BLaER1 treated with 17β-estradiol and CSF1 and Interleukin-3, amounts not matched to agents 10 nM and 100 nM (cell line): ENCODE results near the gene SET.
"Not testable (repeated sequence)": the region's sequence is repeated elsewhere in the genome, so short reads cannot be mapped to it uniquely, and the experiment has no call there.

Source experiments
- H3K27ac ChIP-seq, 11 experiments: shearing (Covaris generic); formaldehyde crosslinking; 2 replicates each; pipeline ENCODE4 v1.8.1; 2022
- H3K27me3 ChIP-seq, 11 experiments: shearing (Covaris generic); formaldehyde crosslinking; 2 replicates each; pipeline ENCODE4 v1.8.1; 2022
- H3K36me3 ChIP-seq, 11 experiments: shearing (Covaris generic); formaldehyde crosslinking; 2 replicates each; pipeline ENCODE4 v1.8.1; 2022
- H3K4me1 ChIP-seq, 10 experiments: shearing (Covaris generic); formaldehyde crosslinking; 2 replicates each; pipeline ENCODE4 v1.8.1; 2022
- H3K4me2 ChIP-seq, 11 experiments: shearing (Covaris generic); formaldehyde crosslinking; 2 replicates each; pipeline ENCODE4 v1.8.1; 2022
- H3K4me3 ChIP-seq, 10 experiments: shearing (Covaris generic); formaldehyde crosslinking; 2 replicates each; pipeline ENCODE4 v1.8.1; 2022
- H3K9ac ChIP-seq, 11 experiments: shearing (Covaris generic); formaldehyde crosslinking; 2 replicates each; pipeline ENCODE4 v1.8.1; 2022
- H3K9me3 ChIP-seq, 11 experiments: shearing (Covaris generic); formaldehyde crosslinking; replicated peaks in 1 of 11; 2 replicates each; pipeline ENCODE4 v1.8.1; 2022
- H4K20me1 ChIP-seq, 11 experiments: shearing (Covaris generic); formaldehyde crosslinking; 2 replicates each; pipeline ENCODE4 v1.8.1; 2022
- Cebpa-rat ChIP-seq, 11 experiments: shearing (Covaris generic); IDR thresholded peaks; 2 replicates each; pipeline ENCODE4 v1.8.1; 2022

Gene SET

DNA sequence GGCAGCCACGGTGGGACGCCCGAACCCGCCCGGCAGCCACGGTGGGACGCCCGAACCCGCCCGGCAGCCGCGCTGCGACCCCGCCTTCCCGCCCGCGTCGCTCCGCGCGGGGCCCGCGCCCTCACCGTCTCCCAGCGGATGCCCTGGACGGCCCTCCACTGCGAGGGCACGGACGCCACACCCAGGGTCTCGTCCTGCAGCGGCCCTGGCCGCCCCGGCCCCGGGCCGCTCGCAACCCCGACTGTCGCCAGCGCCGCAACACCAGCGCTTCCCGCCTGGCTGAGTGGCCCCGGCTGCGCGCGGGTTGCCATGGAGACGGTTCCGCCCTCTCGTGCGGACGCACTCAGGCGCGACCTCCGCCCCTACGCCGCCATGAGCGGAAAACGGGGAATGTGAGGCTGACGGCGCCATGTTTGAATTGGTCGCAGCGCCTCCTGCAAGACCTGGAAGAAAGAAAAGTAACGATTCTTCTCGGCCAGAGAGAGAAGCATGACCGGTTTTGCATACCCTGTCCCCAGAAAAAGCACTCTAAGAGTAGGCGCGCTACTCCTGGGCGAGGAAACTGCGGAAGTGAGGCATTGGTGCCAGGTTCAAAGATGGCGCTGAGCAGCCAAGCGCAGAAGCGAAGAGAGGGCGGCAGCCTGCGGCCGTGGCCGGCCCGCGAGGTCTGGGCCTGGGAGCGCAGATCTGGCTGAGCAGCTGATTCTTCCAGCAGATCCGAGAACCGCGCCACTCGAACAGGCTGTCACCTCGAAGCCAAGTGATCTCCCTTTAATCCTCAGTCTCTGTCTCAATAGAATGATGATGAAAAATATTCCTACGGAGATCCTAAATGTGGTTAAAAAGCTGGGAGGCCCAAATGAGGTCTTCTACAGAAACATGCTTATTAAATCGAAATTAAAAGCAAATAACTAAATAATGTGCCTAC lies 32.3 kb upstream of the SET start, which contains the start of gene DYNC2I2:
Gene DYNC2I2, minus strand, starts transcription at position 432 of the 928 bp plus-strand sequence. Its CDS starts 121 bp downstream, at position 311.
- Histone ChIP-seq H3K4me2 (peak within 1 kb of the TSS; percentile 62 to 97 (median 76)), H3K4me3 (peak within 1 kb of the TSS; percentile 64 to 89 (median 82)), H4K20me1 (no peaks in the 10 kb centered on the region), H3K4me1 (peaks cover 0 to 23% (median 18%) of the 10 kb centered on the region in 10 experiments; a peak in 16 of 20 replicates), H3K27ac (peak within 1 kb of the TSS; percentile 94 to 100 (median 99)), H3K36me3 (peaks cover 0 to 15% (median 0%) of the 10 kb centered on the region in 11 experiments; a peak in 2 of 22 replicates), H3K9me3 (no peaks in the 10 kb centered on the region), H3K9ac (peak within 1 kb of the TSS; percentile 91 to 99 (median 97)), H3K27me3 (no peaks in the 10 kb centered on the region)
- TF ChIP-seq Cebpa-rat (IDR thresholded peaks at IDR 0.05), result no peak

DNA sequence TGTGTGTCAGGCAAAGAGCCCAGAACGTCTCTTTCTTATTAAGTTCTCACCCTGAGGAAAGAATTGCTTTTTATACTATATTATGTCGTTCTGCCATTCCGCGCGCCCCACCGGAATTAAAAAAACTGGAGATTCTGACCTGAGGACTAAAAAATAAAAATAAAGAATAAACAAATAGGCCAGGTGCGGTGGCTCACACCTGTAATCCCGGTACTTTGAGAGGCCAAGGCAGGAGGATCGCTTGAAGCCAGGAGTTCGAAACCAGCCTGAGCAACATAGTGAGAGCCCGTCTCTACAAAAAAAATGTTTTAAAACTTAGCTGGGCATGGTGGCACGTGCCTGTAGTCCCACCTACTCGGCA lies 31.7 kb upstream of the SET start:
- Histone ChIP-seq H3K27me3 (no peaks in the 10 kb centered on the region), H4K20me1 (no peaks in the 10 kb centered on the region), H3K4me3 (peak overlapping the region in 8 of 10 experiments; percentile 64 to 89 (median 79); a peak in 13 of 20 replicates), H3K27ac (peak overlapping the region; percentile 94 to 100 (median 99)), H3K4me1 (peaks cover 0 to 23% (median 18%) of the 10 kb centered on the region in 10 experiments; a peak in 16 of 20 replicates), H3K36me3 (peaks cover 0 to 15% (median 0%) of the 10 kb centered on the region in 11 experiments; a peak in 2 of 22 replicates), H3K9ac (peak overlapping the region; percentile 91 to 99 (median 97)), H3K9me3 (no peaks in the 10 kb centered on the region), H3K4me2 (peak overlapping the region; percentile 62 to 97 (median 76))
- no peak for TF ChIP-seq Cebpa-rat (IDR thresholded peaks at IDR 0.05)

DNA sequence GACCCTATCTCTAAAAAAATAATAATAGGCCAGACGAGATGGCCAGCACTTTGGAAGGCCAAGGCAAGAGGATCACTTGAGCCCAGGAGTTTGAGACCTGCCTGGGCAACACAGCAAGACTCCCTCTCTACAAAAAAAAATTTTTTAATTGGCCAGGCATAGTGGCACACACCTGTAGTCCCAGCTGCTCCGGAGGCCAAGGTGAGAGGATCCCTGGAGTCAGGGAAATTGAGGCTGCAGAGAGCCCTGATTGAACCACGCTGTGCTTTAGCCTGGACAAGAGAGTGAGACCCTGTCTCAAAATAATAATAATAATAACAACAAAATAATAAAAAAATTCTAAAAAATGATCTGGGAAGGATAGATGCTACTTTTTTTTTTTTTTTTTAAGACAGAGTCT lies 31.2 kb upstream of the SET start:
- Histone ChIP-seq H3K9me3 (no peaks in the 10 kb centered on the region), H3K27ac (peak overlapping the region in 3 of 11 experiments; percentile 99 to 100 (median 100); a peak in 2 of 22 replicates), H3K4me2 (0 out of 22 replicates have a peak overlapping the region, but pooled peaks of 1 of the 11 experiments have one; percentile 97), H4K20me1 (no peaks in the 10 kb centered on the region), H3K9ac (peak overlapping the region in 2 of 11 experiments; percentile 94 to 98; a peak in 2 of 22 replicates), H3K4me1 (peaks cover 0 to 23% (median 18%) of the 10 kb centered on the region in 10 experiments; a peak in 16 of 20 replicates), H3K36me3 (peaks cover 0 to 13% (median 0%) of the 10 kb centered on the region in 11 experiments; a peak in 2 of 22 replicates), H3K27me3 (no peaks in the 10 kb centered on the region), H3K4me3 (no peak overlapping the region)
- no peak for TF ChIP-seq Cebpa-rat (IDR thresholded peaks at IDR 0.05)

- H3K4me1 ChIP-seq, result peaks cover 5 to 23% (median 9%) of the 10 kb centered on the region in 10 experiments; a peak in 15 of 20 replicates
- not testable (repeated sequence) for H4K20me1 ChIP-seq, H3K27me3 ChIP-seq, H3K4me3 ChIP-seq, H3K27ac ChIP-seq, H3K4me2 ChIP-seq, H3K9me3 ChIP-seq, H3K36me3 ChIP-seq, H3K9ac ChIP-seq
Measured at GRCh38 chr9:128666481-128666941, 22.5 kb upstream of the SET start.

GRCh38 chr9:128669786-128670185 lies 19.2 kb upstream of the SET start:
- Histone ChIP-seq H3K36me3 (peaks cover 0 to 14% (median under 1%) of the 10 kb centered on the region in 11 experiments; a peak in 5 of 22 replicates), H3K27ac (no peak overlapping the region), H3K9ac (no peak overlapping the region), H4K20me1 (0 out of 22 replicates have a peak, but pooled peaks cover 0 to under 1% (median 0%) of the 10 kb centered on the region in 11 experiments), H3K4me1 (peaks cover 0 to 16% (median 9%) of the 10 kb centered on the region in 10 experiments; a peak in 14 of 20 replicates), H3K27me3 (no peaks in the 10 kb centered on the region), H3K4me3 (no peak overlapping the region), H3K9me3 (no peaks in the 10 kb centered on the region), H3K4me2 (no peak overlapping the region)
- TF ChIP-seq Cebpa-rat (IDR thresholded peaks at IDR 0.05), result no peak

GRCh38 chr9:128675382-128675781 lies 13.6 kb upstream of the SET start:
- H3K4me1 ChIP-seq, result peaks cover 0 to 15% (median 10%) of the 10 kb centered on the region in 10 experiments; a peak in 12 of 20 replicates
- H3K4me2 ChIP-seq, result no peak overlapping the region
- H3K9ac ChIP-seq, result no peak overlapping the region
- H3K27ac ChIP-seq, result no peak overlapping the region
- H3K36me3 ChIP-seq, result peaks cover 0 to 38% (median 17%) of the 10 kb centered on the region in 11 experiments; a peak in 11 of 22 replicates
- H3K9me3 ChIP-seq, result no peaks in the 10 kb centered on the region
- no peak overlapping the region for H3K4me3 ChIP-seq
- peaks cover 0 to 16% (median 0%) of the 10 kb centered on the region in 11 experiments; a peak in 4 of 22 replicates for H4K20me1 ChIP-seq
- H3K27me3 ChIP-seq, result no peaks in the 10 kb centered on the region
- no peak for TF ChIP-seq Cebpa-rat (IDR thresholded peaks at IDR 0.05)

DNA sequence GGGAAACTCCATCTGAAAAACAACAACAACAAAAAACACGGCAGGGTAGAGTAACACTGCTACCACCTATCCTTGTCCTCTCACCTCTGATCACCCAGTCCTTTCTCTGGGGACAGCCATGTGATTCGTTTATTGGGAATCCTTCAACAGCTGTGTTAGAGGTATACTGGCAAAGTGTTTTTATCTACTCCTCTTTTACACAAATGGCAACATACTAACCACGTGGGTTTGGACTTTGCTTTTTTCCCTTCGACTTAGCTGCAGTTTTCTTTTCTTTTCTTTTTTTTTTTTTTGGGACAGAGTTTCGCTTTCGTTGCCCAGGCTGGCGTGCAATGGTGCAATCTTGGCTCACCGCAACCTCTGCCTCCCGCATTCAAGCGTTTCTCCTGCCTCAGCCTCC lies 11.2 kb upstream of the SET start:
- no peak overlapping the region for H3K9ac ChIP-seq
- H4K20me1 ChIP-seq, result peaks cover 0 to 16% (median 0%) of the 10 kb centered on the region in 11 experiments; a peak in 5 of 22 replicates
- no peak for TF ChIP-seq Cebpa-rat (IDR thresholded peaks at IDR 0.05)
- H3K4me1 ChIP-seq, result peaks cover 10 to 22% (median 14%) of the 10 kb centered on the region in 10 experiments
- H3K27ac ChIP-seq, result no peak overlapping the region
- H3K9me3 ChIP-seq, result no peaks in the 10 kb centered on the region
- H3K27me3 ChIP-seq, result no peaks in the 10 kb centered on the region
- H3K4me3 ChIP-seq, result no peak overlapping the region
- peaks cover 0 to 38% (median 17%) of the 10 kb centered on the region in 11 experiments; a peak in 11 of 22 replicates for H3K36me3 ChIP-seq
- no peak overlapping the region for H3K4me2 ChIP-seq

DNA sequence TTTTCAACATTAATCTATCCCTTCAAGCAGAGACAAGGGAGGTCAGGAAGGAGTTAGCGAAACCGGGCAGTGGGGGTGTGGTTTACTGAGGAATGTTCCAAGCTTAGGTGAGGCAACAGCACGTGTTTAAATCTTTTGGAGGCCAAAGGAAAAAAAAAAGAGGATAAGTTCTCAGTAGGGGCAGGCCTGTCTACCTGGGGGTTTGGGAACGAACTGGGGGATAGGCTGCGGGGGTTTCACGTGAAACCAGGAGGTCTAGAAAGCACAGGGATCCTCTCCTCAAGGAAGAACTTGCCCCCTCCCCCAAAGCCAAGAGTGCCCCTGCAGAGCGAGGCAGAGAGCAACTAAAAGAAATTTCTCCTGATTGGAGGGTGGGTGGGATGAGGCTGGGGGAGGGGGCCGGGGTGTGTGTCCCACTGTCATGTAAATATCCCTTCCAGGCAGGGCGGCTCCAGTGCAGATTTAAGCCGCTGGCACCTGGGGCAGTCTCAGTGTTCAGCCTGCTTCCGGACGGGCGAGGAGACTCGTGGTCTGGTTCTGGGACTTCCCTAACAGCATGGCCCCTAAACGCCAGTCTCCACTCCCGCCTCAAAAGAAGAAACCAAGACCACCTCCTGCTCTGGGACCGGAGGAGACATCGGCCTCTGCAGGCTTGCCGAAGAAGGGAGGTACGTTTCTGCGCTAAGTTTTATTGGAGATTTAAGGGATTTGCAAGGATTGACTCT lies 5.5 kb upstream of the SET start:
- Histone ChIP-seq H3K9ac (peak overlapping the region; percentile 88 to 94 (median 91)), H3K9me3 (no peaks in the 10 kb centered on the region), H3K27ac (peak overlapping the region; percentile 82 to 95 (median 92)), H3K4me2 (peak overlapping the region; percentile 92 to 100 (median 98)), H4K20me1 (peaks cover 0 to 7% (median 0%) of the 10 kb centered on the region in 11 experiments; a peak in 3 of 22 replicates), H3K36me3 (peaks cover 0 to 7% (median 0%) of the 10 kb centered on the region in 11 experiments; a peak in 1 of 22 replicates), H3K27me3 (no peaks in the 10 kb centered on the region), H3K4me1 (peaks cover 57 to 70% (median 63%) of the 10 kb centered on the region in 10 experiments), H3K4me3 (peak overlapping the region; percentile 74 to 94 (median 82))
- no peak for TF ChIP-seq Cebpa-rat (IDR thresholded peaks at IDR 0.05)
